Choroid plexus epithelial cell (primary cell): ENCODE data around the gene CASD1.

Experiments
- DNase-seq: peaks from one replicate; pipeline ENCODE4 v3.0.0-alpha.2; 2010; ENCODE audit warnings: low read depth
- H3K4me3 ChIP-seq: 2 replicates; pipeline ENCODE4 v1.5.1; 2011; ENCODE audit warnings: low read depth, mild to moderate bottlenecking, control low read depth, low read length, moderate library complexity
- TF ChIP-seq, protein P1 (sequence below): conservative IDR thresholded peaks from 2 replicates; pipeline ENCODE4 v1.5.1; 2011; ENCODE audit warnings: low read depth, mild to moderate bottlenecking, control low read depth, inconsistent platforms, low read length, moderate library complexity

Gene CASD1

GRCh38 chr7:94497874-94498670 lies 11.5 kb upstream of the CASD1 start:
- DNase-seq = no peak
- no peak overlapping the region for H3K4me3 ChIP-seq
- TF ChIP-seq, protein P1, sequence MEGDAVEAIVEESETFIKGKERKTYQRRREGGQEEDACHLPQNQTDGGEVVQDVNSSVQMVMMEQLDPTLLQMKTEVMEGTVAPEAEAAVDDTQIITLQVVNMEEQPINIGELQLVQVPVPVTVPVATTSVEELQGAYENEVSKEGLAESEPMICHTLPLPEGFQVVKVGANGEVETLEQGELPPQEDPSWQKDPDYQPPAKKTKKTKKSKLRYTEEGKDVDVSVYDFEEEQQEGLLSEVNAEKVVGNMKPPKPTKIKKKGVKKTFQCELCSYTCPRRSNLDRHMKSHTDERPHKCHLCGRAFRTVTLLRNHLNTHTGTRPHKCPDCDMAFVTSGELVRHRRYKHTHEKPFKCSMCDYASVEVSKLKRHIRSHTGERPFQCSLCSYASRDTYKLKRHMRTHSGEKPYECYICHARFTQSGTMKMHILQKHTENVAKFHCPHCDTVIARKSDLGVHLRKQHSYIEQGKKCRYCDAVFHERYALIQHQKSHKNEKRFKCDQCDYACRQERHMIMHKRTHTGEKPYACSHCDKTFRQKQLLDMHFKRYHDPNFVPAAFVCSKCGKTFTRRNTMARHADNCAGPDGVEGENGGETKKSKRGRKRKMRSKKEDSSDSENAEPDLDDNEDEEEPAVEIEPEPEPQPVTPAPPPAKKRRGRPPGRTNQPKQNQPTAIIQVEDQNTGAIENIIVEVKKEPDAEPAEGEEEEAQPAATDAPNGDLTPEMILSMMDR = no peak

DNA sequence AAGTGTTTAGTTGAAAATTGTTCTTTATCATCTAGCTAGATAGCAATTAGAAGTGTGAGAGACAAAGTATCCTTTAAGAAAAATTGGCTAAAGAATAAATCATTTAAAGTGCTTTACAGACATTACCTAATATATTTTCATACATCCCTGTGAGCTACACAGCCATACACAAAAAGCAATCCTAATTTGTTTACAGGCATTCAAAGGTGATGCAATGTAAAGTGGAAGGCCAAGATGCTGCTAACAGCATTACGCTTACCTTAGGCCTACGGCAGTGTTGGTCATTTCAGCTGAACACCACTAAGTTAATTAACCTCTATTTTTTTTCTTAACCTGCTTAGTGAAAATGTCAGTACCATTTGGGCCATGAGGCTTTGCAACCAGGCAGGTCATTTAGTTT lies 10.7 kb upstream of the CASD1 start:
- TF ChIP-seq, protein P1 = no peak
- H3K4me3 ChIP-seq = no peak overlapping the region
- no peak for DNase-seq

DNA sequence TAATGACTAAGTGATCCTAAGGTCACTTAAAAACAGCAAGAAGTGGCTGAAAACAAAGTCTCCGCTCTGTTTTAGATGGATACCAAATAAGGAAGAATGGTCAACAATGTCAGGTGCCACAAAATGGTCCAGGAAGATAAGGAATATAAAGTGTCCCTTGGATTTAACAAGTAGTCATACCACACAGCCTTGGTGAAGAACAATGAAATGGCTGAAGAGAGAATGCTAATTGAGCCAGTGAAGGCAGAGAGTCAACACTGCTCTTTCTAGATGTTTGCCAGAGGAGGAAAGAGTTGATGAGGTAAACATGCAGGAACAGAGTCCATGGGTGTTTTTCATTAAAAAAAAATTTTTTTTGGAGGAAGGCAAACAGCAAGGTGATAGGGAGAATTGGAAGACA lies 2.1 kb upstream of the CASD1 start:
- TF ChIP-seq, protein P1 = no peak
- no peak overlapping the region for H3K4me3 ChIP-seq
- no peak for DNase-seq

DNA sequence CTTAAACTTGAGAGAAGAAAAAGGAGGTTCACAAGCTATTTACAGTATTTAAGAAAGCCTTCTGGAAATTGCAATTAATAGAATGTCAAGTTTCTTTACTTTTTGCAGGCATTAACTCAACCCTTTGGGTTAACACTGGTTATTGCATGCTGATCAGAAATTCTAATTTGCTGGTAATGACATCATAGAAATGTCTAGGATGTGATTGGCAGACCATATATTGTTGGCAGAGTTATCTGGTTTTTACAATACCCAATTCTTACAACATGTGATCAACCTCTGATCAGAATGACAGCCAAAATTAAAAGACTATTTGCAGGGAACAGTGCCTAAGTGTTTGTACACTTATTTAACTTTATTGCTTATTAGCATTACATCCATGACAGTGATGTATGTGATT lies 1.6 kb upstream of the CASD1 start:
- no peak overlapping the region for H3K4me3 ChIP-seq
- TF ChIP-seq, protein P1 = no peak
- DNase-seq = no peak

DNA sequence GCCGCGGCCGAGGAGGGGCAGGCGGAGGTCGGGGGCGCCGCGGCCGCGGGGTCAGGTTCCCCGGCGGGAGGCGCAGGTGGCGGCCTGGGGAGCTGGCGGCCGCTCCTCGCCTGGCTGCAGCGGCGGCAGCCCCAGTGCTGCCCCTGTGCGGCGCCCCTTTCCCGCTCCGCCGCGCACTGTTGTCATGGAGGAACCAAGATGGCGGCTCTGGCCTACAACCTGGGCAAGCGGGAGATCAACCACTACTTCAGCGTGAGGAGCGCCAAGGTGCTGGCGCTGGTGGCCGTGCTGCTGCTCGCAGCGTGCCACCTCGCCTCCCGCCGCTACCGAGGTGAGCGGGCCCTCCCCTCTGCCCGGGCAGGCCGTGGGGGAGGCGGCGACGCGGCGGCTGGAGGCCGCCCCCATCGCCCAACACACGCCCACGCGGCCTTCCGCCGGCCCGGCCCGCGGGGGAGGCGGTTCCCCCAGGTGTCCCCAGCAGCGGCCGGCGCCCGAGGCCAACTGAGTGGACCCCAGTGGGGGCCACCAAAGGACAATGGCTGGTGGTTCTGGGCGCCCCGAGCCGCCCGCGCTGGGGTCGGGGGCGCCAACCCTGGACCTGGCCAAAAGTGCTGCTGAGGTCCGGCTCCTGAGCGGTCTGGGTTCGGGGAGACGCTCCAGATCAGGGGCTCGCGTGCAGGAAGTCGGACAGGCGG lies 425 bp downstream of the CASD1 start:
- TF ChIP-seq, protein P1 = peak; percentile 43
- peak; percentile 62 for DNase-seq
- H3K4me3 ChIP-seq = peak overlapping the region; percentile 81

DNA sequence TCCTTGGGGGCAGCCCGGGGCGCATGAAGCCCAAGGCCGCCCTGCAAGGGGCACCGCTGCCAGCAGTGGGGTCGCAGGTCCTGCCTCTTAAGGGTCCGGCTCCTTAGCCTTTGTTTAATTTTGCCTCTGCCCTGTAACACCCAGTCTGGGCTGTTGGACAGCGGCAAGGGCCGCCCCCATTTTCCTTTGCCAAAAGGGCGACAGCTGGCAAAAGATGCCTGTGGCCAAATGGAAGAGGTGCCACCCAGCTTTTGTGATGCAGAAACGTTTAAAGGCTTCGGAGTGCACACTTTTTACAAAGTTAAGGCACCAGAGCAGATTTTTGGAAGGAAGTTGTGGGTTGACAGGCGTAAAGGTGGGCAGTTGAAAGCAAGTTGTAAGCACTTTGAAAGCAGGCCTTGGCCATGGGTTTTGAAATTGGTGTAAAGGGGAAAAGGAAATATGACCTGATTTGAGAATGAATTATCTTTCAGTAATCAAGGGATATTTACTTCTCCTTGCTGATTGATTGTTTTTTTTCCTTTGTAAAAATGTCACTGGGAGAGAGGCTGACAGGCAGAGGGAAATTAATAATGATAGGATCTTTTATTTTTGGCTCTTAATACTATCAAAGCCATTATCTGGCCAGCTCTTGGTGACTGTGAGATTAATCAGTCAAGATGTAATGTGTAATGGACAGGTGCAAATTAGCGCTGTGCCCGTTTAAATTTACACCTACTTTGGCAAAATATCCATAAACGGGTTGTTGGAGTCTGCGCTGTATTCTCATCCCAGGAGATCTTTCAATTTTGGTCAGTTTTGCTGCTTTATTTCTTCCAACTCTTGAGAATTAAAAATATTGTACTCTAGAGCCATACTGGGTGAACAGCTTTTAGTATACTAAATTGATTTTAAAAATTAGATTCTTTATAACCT lies 1.2 kb downstream of the CASD1 start:
- DNase-seq = peak; percentile 12
- TF ChIP-seq, protein P1 = no peak
- peak overlapping the region; percentile 81 for H3K4me3 ChIP-seq
